ENCODE results near the gene DTNA. TPM values are rescaled to one million over a fixed set of nuclear protein-coding genes. Genes with fewer than 3 reads are reported as not detected.

The DTNA gene
- total RNA-seq, 1 donor from 2014 or later = 7.1 TPM

DNA sequence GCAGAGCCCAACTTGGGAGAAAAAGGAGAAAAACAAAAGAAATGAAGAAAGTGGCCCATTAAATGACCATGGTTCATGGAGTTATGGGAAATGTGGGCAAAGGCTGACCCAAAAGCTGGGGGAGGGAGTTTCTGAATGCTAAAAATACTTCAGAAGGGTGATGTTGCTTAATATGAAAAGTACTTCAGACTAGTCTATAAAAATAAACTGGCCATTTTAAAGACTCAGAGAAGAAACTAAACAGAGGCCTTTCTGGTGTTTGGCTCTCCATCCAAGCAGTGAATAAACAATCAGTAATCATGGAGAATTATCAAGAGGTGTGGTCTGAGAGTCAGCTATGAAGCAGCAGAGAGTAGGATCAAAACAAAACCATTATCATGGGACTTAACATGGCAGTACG, 170.3 kb downstream of the DTNA start:
- no peak overlapping the region for H3K4me3 Mint-ChIP-seq (ENCODE audit: unreplicated experiment)
- DNase-seq (ENCODE audit: extremely low spot score, unreplicated experiment) = no peak
- no peak overlapping the region for H3K27ac Mint-ChIP-seq (ENCODE audit: unreplicated experiment)
- H3K4me1 Mint-ChIP-seq (ENCODE audit: unreplicated experiment) = peaks cover 5% of the 10 kb centered on the region
- H3K36me3 Mint-ChIP-seq (ENCODE audit: unreplicated experiment) = no peaks in the 10 kb centered on the region
- no peaks in the 10 kb centered on the region for H3K9me3 Mint-ChIP-seq (ENCODE audit: unreplicated experiment)
- peaks cover 2% of the 10 kb centered on the region for H3K27me3 Mint-ChIP-seq (ENCODE audit: unreplicated experiment)
- TF ChIP-seq, protein P1, sequence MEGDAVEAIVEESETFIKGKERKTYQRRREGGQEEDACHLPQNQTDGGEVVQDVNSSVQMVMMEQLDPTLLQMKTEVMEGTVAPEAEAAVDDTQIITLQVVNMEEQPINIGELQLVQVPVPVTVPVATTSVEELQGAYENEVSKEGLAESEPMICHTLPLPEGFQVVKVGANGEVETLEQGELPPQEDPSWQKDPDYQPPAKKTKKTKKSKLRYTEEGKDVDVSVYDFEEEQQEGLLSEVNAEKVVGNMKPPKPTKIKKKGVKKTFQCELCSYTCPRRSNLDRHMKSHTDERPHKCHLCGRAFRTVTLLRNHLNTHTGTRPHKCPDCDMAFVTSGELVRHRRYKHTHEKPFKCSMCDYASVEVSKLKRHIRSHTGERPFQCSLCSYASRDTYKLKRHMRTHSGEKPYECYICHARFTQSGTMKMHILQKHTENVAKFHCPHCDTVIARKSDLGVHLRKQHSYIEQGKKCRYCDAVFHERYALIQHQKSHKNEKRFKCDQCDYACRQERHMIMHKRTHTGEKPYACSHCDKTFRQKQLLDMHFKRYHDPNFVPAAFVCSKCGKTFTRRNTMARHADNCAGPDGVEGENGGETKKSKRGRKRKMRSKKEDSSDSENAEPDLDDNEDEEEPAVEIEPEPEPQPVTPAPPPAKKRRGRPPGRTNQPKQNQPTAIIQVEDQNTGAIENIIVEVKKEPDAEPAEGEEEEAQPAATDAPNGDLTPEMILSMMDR (IDR thresholded peaks at IDR 0.05) = no peak

DNA sequence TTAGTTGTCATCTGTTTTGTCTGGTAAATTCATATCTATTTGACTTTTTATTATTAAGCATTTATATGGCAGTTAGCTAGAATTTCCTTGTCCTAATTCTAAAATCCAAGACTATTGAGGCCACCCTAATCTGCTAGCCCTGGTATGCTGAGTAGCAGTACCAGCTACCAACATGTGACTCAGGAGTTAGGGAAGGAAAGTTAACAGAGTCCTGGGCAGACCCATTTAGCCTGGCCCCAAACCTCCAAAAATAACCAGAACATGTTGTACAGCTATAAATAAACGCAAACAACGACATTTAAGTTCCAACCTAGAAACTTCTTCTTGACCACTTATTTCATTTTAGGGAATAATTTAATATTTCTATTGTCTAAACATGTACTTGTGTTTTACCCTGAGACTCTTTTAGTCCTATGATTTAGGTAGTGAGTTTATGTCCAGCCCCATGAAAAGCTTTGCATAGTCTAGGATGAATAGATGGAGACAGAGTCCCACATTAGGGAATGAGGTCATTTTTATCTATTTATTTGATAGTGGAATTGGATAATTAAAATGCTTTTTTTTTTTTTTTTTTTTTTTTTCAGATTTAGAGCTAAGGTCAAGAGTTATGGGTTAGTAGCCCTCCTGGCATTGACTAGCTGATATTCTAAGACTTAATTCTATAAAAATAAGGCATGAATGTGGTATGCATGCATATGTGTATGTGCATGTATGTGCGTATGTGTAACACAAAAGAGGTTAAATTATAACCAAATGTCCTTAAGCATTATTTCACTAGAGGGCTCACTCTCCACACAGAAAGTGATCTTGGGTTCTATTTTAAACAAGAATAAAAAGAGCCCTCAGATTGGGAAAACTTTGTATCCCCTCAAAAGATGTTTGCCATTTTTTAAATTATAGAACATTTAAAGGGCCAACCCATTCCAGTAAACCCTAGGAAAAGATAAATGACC, 171.1 kb downstream of the DTNA start:
- Mint-ChIP-seq H3K4me3 (ENCODE audit: unreplicated experiment) (no peak overlapping the region), H3K4me1 (ENCODE audit: unreplicated experiment) (peaks cover 9% of the 10 kb centered on the region), H3K9me3 (ENCODE audit: unreplicated experiment) (no peaks in the 10 kb centered on the region), H3K27me3 (ENCODE audit: unreplicated experiment) (peaks cover 2% of the 10 kb centered on the region), H3K27ac (ENCODE audit: unreplicated experiment) (no peak overlapping the region), H3K36me3 (ENCODE audit: unreplicated experiment) (no peaks in the 10 kb centered on the region)
- TF ChIP-seq, protein P1 (IDR thresholded peaks at IDR 0.05) = peak; percentile 65
- no peak for DNase-seq (ENCODE audit: extremely low spot score, unreplicated experiment)

DNA sequence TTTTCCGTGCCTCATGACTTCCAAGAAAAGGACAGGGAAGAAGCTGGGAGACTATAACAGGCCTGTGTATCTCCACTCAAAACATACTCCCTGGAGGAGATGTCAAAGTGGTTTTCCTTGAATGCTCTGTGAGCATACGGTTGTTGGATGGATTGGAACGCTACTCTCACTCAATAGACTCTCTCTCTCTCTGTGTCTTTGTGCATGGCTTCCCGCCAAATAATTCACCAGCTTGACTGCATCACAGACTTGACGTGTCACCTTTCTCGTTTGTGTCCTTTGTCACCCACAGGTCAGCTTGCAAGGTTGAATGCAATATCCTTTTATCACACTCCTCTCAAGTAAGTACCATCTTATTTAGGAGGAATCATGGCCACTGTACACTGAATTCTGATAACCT, 174.3 kb downstream of the DTNA start:
- H3K27me3 Mint-ChIP-seq (ENCODE audit: unreplicated experiment) = no peaks in the 10 kb centered on the region
- H3K4me3 Mint-ChIP-seq (ENCODE audit: unreplicated experiment) = no peak overlapping the region
- no peak for DNase-seq (ENCODE audit: extremely low spot score, unreplicated experiment)
- TF ChIP-seq, protein P1 (IDR thresholded peaks at IDR 0.05) = no peak
- H3K27ac Mint-ChIP-seq (ENCODE audit: unreplicated experiment) = no peak overlapping the region
- no peaks in the 10 kb centered on the region for H3K36me3 Mint-ChIP-seq (ENCODE audit: unreplicated experiment)
- no peaks in the 10 kb centered on the region for H3K9me3 Mint-ChIP-seq (ENCODE audit: unreplicated experiment)
- peaks cover 17% of the 10 kb centered on the region for H3K4me1 Mint-ChIP-seq (ENCODE audit: unreplicated experiment)

DNA sequence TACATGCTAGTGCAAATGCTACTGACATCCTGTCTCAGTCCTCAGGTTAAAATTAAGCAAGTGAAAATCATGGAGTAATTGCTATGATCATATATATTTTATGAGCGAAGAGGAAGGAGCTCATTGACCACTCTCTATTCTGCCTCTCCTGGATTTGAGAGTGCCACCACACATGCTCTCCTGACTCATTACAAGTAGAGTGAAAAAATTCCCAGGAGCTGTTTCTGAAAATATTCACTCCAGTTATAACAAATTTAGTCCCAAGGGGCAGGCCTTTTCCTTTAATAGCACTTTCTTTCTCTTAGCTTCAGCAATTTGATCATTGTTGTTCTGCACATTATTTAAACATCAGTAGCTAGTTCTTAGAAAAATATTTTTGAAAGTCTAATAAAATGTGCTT, 176.1 kb downstream of the DTNA start:
- H3K4me1 Mint-ChIP-seq (ENCODE audit: unreplicated experiment) = peaks cover 13% of the 10 kb centered on the region
- peak overlapping the region; percentile 60 for H3K27ac Mint-ChIP-seq (ENCODE audit: unreplicated experiment)
- H3K4me3 Mint-ChIP-seq (ENCODE audit: unreplicated experiment) = no peak overlapping the region
- H3K36me3 Mint-ChIP-seq (ENCODE audit: unreplicated experiment) = no peaks in the 10 kb centered on the region
- TF ChIP-seq, protein P1 (IDR thresholded peaks at IDR 0.05) = no peak
- DNase-seq (ENCODE audit: extremely low spot score, unreplicated experiment) = no peak
- H3K27me3 Mint-ChIP-seq (ENCODE audit: unreplicated experiment) = no peaks in the 10 kb centered on the region
- H3K9me3 Mint-ChIP-seq (ENCODE audit: unreplicated experiment) = no peaks in the 10 kb centered on the region

DNA sequence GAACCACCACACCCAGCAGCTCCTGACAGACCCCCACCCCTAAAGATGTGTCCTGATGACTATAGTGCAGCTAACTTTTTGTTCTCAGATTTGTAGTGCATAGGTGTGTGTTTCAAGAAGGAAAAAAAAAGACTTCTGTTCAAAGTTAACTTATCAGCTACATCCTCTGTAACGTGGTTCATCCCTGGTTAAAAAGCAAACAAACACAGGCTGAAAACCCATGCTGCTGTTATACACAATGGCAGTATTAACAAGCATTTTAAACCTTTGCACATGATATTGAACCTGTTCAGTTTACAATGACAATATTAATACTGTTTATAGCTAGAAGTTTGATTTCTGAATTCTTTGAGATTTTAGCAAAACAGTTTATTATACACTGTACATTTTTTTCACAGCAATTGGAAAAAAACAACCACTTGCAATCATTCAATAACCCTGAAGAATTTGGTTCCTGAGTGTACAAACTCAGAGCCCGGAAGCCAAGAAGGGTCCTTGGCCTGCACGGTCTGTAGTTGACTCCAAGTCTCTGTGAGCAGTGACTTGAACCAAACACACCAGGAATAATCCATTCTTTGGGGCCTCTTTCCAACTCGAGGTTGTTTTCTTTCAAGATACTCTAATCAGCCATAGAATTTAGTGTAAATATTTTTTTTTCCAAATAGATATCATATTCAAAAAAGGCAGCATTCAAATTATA, 177.9 kb downstream of the DTNA start:
- no peak overlapping the region for H3K27ac Mint-ChIP-seq (ENCODE audit: unreplicated experiment)
- H3K27me3 Mint-ChIP-seq (ENCODE audit: unreplicated experiment) = no peaks in the 10 kb centered on the region
- no peaks in the 10 kb centered on the region for H3K9me3 Mint-ChIP-seq (ENCODE audit: unreplicated experiment)
- H3K36me3 Mint-ChIP-seq (ENCODE audit: unreplicated experiment) = peaks cover 4% of the 10 kb centered on the region
- no peak overlapping the region for H3K4me3 Mint-ChIP-seq (ENCODE audit: unreplicated experiment)
- peaks cover 13% of the 10 kb centered on the region for H3K4me1 Mint-ChIP-seq (ENCODE audit: unreplicated experiment)
- TF ChIP-seq, protein P1 (IDR thresholded peaks at IDR 0.05) = no peak
- DNase-seq (ENCODE audit: extremely low spot score, unreplicated experiment) = no peak
